VCaP (cell line): ENCODE results near the gene MAGEA12.
"Not testable (repeated sequence)": the region's sequence is repeated elsewhere in the genome, so short reads cannot be mapped to it uniquely, and the experiment has no call there.

Source experiments
- H3K27ac ChIP-seq: fragments of 450-650 bp; 2 replicates; pipeline ENCODE4 v1.5.1; 2017
- CTCF ChIP-seq: fragments of 450-650 bp; conservative IDR thresholded peaks from 2 replicates; pipeline ENCODE4 v1.5.1; 2017; ENCODE audit warnings: mild to moderate bottlenecking, moderate library complexity

The MAGEA12 gene

GRCh38 chrX:152733261-152733975 is at the start of gene MAGEA12, which contains the start of gene CSAG1:
Gene MAGEA12 (plus strand): TSS chrX:152733757. CDS start chrX:152736162, 2,405 bp downstream.
Gene CSAG1 (minus strand): TSS chrX:152733721. CDS start chrX:152732460, 1,261 bp downstream.
- no peak for TF ChIP-seq CTCF
- H3K27ac ChIP-seq, result no peak within 1 kb of the TSS

GRCh38 chrX:152697952-152698931 is 35.3 kb upstream of the MAGEA12 start, which contains the start of gene MAGEA3:
Gene MAGEA3 (plus strand): TSS chrX:152698794. CDS start chrX:152700833, 2,039 bp downstream.
- not testable (repeated sequence) for H3K27ac ChIP-seq

- not testable (repeated sequence) for H3K27ac ChIP-seq
Measured at GRCh38 chrX:152700390-152700789, 33.2 kb upstream of the MAGEA12 start.

- not testable (repeated sequence) for H3K27ac ChIP-seq
Measured at GRCh38 chrX:152706500-152706899, 27.1 kb upstream of the MAGEA12 start.

- H3K27ac ChIP-seq, result not testable (repeated sequence)
Measured at GRCh38 chrX:152709173-152709572, 24.4 kb upstream of the MAGEA12 start, which contains the start of gene CSAG2. Gene CSAG2 (minus strand): TSS chrX:152709273. CDS start chrX:152709112, 161 bp downstream.

GRCh38 chrX:152713195-152713594 is 20.4 kb upstream of the MAGEA12 start:
- not testable (repeated sequence) for H3K27ac ChIP-seq

- not testable (repeated sequence) for H3K27ac ChIP-seq
Measured at GRCh38 chrX:152713815-152714787, 19.5 kb upstream of the MAGEA12 start, which contains the start of gene MAGEA2B. Gene MAGEA2B (plus strand): TSS chrX:152714628. CDS start chrX:152717107, 2,479 bp downstream.

- H3K27ac ChIP-seq, result no peak overlapping the region
- TF ChIP-seq CTCF, result no peak
Measured at GRCh38 chrX:152725409-152725808, 8.1 kb upstream of the MAGEA12 start.

- H3K27ac ChIP-seq, result not testable (repeated sequence)
Measured at GRCh38 chrX:152734143-152734858, 744 bp downstream of the MAGEA12 start.

- TF ChIP-seq CTCF, result no peak
Measured at GRCh38 chrX:152735101-152735500, 1.5 kb downstream of the MAGEA12 start.

More at GRCh38 chrX:152735101-152735500, 1.5 kb downstream of the MAGEA12 start:
- no peak overlapping the region for H3K27ac ChIP-seq
